Lower leg skin (tissue), 4 donors: ENCODE data around the gene AIF1. TPM values are rescaled to one million over a fixed set of nuclear protein-coding genes. Genes with fewer than 3 reads are reported as not detected.

ENCODE experiments used
- DNase-seq, 2 donors: peaks; one replicate each; pipeline ENCODE4 v3.0.0-alpha.2; 2019; ENCODE audit warnings: low spot score in 2 of 2
- H3K4me3 ChIP-seq: fragments of 200-600 bp; sonication (generic); 2 replicates; pipeline ENCODE4 v1.5.1; 2017; ENCODE audit warnings: mild to moderate bottlenecking, low read depth; ENCODE audit not compliant: poor library complexity, severe bottlenecking
- CTCF ChIP-seq, 3 donors: fragments of 450-650 bp; IDR thresholded peaks; one replicate each; pipeline ENCODE4 v1.5.1; 2016; ENCODE audit warnings: antibody characterized with exemption in 3 of 3, mild to moderate bottlenecking in 3 of 3, moderate library complexity in 2 of 3
- POLR2A ChIP-seq, 2 donors: fragments of 450-650 bp; IDR thresholded peaks; one replicate each; pipeline ENCODE4 v1.6.1; 2016 to 2017; ENCODE audit warnings: antibody characterized with exemption in 2 of 2, mild to moderate bottlenecking in 1 of 2, moderate library complexity in 1 of 2
- WGBS, 2 donors: methylation state at CpG; one replicate each; pipeline ENCODE4 v1.1.5; 2018; 5-methylcytosine and 5-hydroxymethylcytosine counted together
- intact Hi-C: fragments of 100-400 bp; cut with DNase I; formaldehyde crosslinking; loops from one replicate; pipeline ENCODE4 v1.15.0; 2023; ENCODE audit warnings: low total_unique reads
- total RNA-seq, 4 donors: library from RNA; depleted of rRNA; stranded (reverse); fragments of >200 nt; gene quantifications; one replicate each; pipeline ENCODE4 v1.1.0, GENCODE V29; 2016

AIF1 gene
- total RNA-seq, 4 donors from 2014 or later, result 4.8 to 13.7 (median 7.2) TPM

- intact Hi-C loops, result no loop called here
- 60 to 62% methylated on average over 7 of the region's 7 CpGs for WGBS, 2 donors
- TF ChIP-seq CTCF (IDR thresholded peaks at IDR 0.05) (no peak), POLR2A (IDR thresholded peaks at IDR 0.05) (no peak)
- no peak for DNase-seq
- no peak overlapping the region for H3K4me3 ChIP-seq
These were observed 714 bp downstream of the AIF1 start for GRCh38 chr6:31615748-31616147.

DNA sequence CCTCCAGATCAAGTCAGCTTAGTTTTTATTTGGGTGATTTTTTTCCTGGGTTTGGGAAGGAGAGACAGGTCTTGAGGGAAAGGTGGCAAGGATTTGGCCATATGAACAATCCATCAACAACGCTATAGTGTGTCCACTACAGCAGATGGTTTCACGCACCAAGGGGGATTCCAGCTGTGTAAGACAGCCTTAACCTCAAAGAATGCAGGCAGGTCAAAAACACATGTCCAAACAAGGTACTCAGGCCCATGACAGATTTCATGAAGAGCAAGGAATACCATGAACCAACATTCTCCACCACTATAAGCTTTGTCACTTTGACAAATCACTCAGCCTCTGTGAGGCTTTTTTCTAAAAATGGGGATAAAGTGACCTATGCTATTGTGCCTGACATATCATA lies 2.0 kb downstream of the AIF1 start:
- intact Hi-C loops, result no loop called here
- DNase-seq, result no peak
- WGBS, 2 donors, result 81 to 86% methylated on average over 2 of the region's 2 CpGs
- TF ChIP-seq POLR2A (IDR thresholded peaks at IDR 0.05), result no peak
- no peak for TF ChIP-seq CTCF (IDR thresholded peaks at IDR 0.05)
- H3K4me3 ChIP-seq, result no peak overlapping the region

- H3K4me3 ChIP-seq, result no peak overlapping the region
- DNase-seq, result peak; percentile 98 to 99
- intact Hi-C loops, result no loop called here
- 0% methylated on average over 50 of the region's 50 CpGs for WGBS, 2 donors
- peak in 1 of 2 donors; percentile 63 for TF ChIP-seq POLR2A (IDR thresholded peaks at IDR 0.05)
- peak in 1 of 3 donors; percentile 68 for TF ChIP-seq CTCF (IDR thresholded peaks at IDR 0.05)
These were observed 5.0 kb downstream of the AIF1 start for GRCh38 chr6:31619805-31620585.

DNA sequence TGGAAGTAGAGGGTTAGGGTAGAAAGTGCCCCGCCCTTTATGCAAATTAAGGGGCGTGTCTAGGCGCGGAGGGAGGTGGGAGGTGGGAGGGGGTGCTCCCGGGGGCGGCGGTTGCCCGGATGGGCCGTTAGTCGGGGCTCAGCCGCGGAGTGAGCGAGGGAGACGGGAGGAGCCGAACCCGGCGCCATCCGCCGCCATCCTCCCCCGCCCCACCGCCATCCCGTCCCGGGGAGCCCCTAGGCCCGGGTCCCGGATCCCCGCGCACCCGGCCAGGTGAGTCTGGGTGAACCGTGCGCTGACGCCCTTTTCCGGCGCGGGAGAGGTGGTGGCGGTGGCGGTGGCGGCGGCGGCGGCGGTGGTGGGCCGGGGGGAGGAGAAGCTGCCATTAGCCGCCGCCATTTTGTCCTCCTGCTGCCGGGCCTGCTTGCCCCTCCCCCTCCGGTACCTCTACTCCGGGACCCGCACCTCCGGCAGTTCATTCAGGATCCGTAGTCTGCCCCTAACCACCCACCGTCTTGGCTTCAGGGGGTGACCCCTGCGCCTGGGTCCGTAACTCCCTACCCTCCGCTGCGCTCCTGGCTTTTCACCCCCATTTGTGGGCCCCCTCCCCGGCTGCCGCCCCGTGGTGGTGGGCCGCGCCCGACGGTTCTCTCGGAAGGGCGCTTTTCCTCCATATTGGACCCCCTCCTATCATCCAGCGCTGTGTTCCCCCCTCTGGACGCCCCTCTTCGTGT lies 5.7 kb downstream of the AIF1 start, which contains the start of gene PRRC2A:
Gene PRRC2A, plus strand, starts transcription at position 130 of the 734 bp plus-strand sequence. CDS start 2,075 bp downstream, outside the sequence.
- intact Hi-C loops, result no loop called here
- no peak for TF ChIP-seq CTCF (IDR thresholded peaks at IDR 0.05)
- TF ChIP-seq POLR2A (IDR thresholded peaks at IDR 0.05), result peak in 1 of 2 donors; percentile 65
- 0 to 1% methylated on average over 51 to 64 of the region's 67 CpGs for WGBS, 2 donors
- DNase-seq, result peak; percentile 66 to 99
- H3K4me3 ChIP-seq, result peak within 1 kb of the TSS; percentile 76

GRCh38 chr6:31621320-31621939 lies 6.4 kb downstream of the AIF1 start:
- DNase-seq, result no peak
- TF ChIP-seq CTCF (IDR thresholded peaks at IDR 0.05) (no peak), POLR2A (IDR thresholded peaks at IDR 0.05) (no peak)
- 9% methylated on average over 15 of the region's 15 CpGs for WGBS, 2 donors
- intact Hi-C loops, result no loop called here
- peak overlapping the region; percentile 76 for H3K4me3 ChIP-seq
